ENCODE data around the gene ARMH2. TPM values are rescaled to one million over a fixed set of nuclear protein-coding genes. Genes with fewer than 3 reads are reported as not detected.
"Not testable (repeated sequence)": the region's sequence is repeated elsewhere in the genome, so short reads cannot be mapped to it uniquely, and the experiment has no call there.

ARMH2 gene
- total and polyA plus RNA-seq, 3 donors from 2014 or later, result 2.1 to 31.7 (median 3.4) TPM

GRCh38 chr6:24775520-24776058 is 23.1 kb downstream of the ARMH2 start:
- no peaks in the 10 kb centered on the region for H3K27me3 ChIP-seq
- H3K4me1 ChIP-seq, result peaks cover 5% of the 10 kb centered on the region
- no peaks in the 10 kb centered on the region for H3K36me3 ChIP-seq (ENCODE audit: low read depth, missing control alignments)
- WGBS, 2 donors, result 10% methylated on average over 20 of the region's 20 CpGs
- DNase-seq, result no peak
- peak overlapping the region; percentile 89 to 94 for H3K4me3 ChIP-seq
- no peak for TF ChIP-seq POLR2A (IDR thresholded peaks at IDR 0.05)
- TF ChIP-seq CTCF (IDR thresholded peaks at IDR 0.05), result no peak
- H3K9me3 ChIP-seq, result no peaks in the 10 kb centered on the region
- intact Hi-C loops (cut with DNase I; ENCODE audit: low total_unique reads), result no loop called here
- peak overlapping the region; percentile 93 to 95 for H3K27ac ChIP-seq

GRCh38 chr6:24774696-24775519 is 23.8 kb downstream of the ARMH2 start, which contains the start of gene GMNN:
GMNN (plus strand) TSS chr6:24774937; CDS start chr6:24777247, 2,310 bp downstream.
- Histone ChIP-seq H3K27ac (peak within 1 kb of the TSS; percentile 93 to 95), H3K36me3 (ENCODE audit: low read depth, missing control alignments) (no peaks in the 10 kb centered on the region), H3K4me3 (peak within 1 kb of the TSS; percentile 89 to 94), H3K27me3 (no peaks in the 10 kb centered on the region), H3K4me1 (peaks cover 5% of the 10 kb centered on the region), H3K9me3 (no peaks in the 10 kb centered on the region)
- 0 to 1% methylated on average over 31 to 68 of the region's 75 CpGs for WGBS, 2 donors
- intact Hi-C loops (cut with DNase I; ENCODE audit: low total_unique reads), result no loop called here
- no peak for TF ChIP-seq POLR2A (IDR thresholded peaks at IDR 0.05)
- peak in 1 of 3 experiments; percentile 1 for TF ChIP-seq CTCF (IDR thresholded peaks at IDR 0.05)
- peak; percentile 98 for DNase-seq

GRCh38 chr6:24768361-24768760 is 30.4 kb downstream of the ARMH2 start:
- 95 to 99% methylated on average over 5 of the region's 5 CpGs for WGBS, 2 donors
- Histone ChIP-seq H3K27ac (no peak overlapping the region), H3K4me3 (no peak overlapping the region), H3K27me3 (no peaks in the 10 kb centered on the region), H3K9me3 (no peaks in the 10 kb centered on the region), H3K36me3 (ENCODE audit: low read depth, missing control alignments) (no peaks in the 10 kb centered on the region), H3K4me1 (no peaks in the 10 kb centered on the region)
- DNase-seq, result no peak
- TF ChIP-seq POLR2A (IDR thresholded peaks at IDR 0.05) (no peak), CTCF (IDR thresholded peaks at IDR 0.05) (no peak)
- intact Hi-C loops (cut with DNase I; ENCODE audit: low total_unique reads), result loop anchor here (10.0 kb wide), 1 partner anchor 184 kb away; no protein-coding TSS in a partner anchor

GRCh38 chr6:24766680-24767462 is 31.8 kb downstream of the ARMH2 start:
- no peaks in the 10 kb centered on the region for H3K36me3 ChIP-seq (ENCODE audit: low read depth, missing control alignments)
- H3K9me3 ChIP-seq, result no peaks in the 10 kb centered on the region
- no peak for TF ChIP-seq POLR2A (IDR thresholded peaks at IDR 0.05)
- TF ChIP-seq CTCF (IDR thresholded peaks at IDR 0.05), result peak in 2 of 3 experiments; percentile 26 to 43
- H3K27ac ChIP-seq, result no peak overlapping the region
- no peak overlapping the region for H3K4me3 ChIP-seq
- H3K4me1 ChIP-seq, result no peaks in the 10 kb centered on the region
- WGBS, 2 donors, result 47 to 55% methylated on average over 9 of the region's 9 CpGs
- H3K27me3 ChIP-seq, result no peaks in the 10 kb centered on the region
- intact Hi-C loops (cut with DNase I; ENCODE audit: low total_unique reads), result loop anchor here (10.0 kb wide), 1 partner anchor 182 kb away; no protein-coding TSS in a partner anchor
- no peak for DNase-seq

- 86% methylated on average over 24 of the region's 26 CpGs; no CpG with 5 or more reads in 1 of the 2 donors for WGBS, 2 donors
- H3K27ac ChIP-seq; H3K27me3 ChIP-seq; DNase-seq; H3K36me3 ChIP-seq (ENCODE audit: low read depth, missing control alignments); H3K4me1 ChIP-seq; H3K9me3 ChIP-seq: not testable (repeated sequence)
- intact Hi-C loops (cut with DNase I; ENCODE audit: low total_unique reads), result loop anchor here (10.0 kb wide), 1 partner anchor 181 kb away; no protein-coding TSS in a partner anchor
- H3K4me3 ChIP-seq, result peak overlapping the region; percentile 10 to 41
Observed at GRCh38 chr6:24765968-24766367, 32.7 kb downstream of the ARMH2 start.

- H3K27ac ChIP-seq; H3K27me3 ChIP-seq; H3K4me1 ChIP-seq; H3K36me3 ChIP-seq (ENCODE audit: low read depth, missing control alignments); H3K9me3 ChIP-seq; DNase-seq: not testable (repeated sequence)
- intact Hi-C loops (cut with DNase I; ENCODE audit: low total_unique reads), result loop anchor here (10.0 kb wide), 1 partner anchor 180 kb away; no protein-coding TSS in a partner anchor
- peak overlapping the region in 1 of 2 donors; percentile 41 for H3K4me3 ChIP-seq
- WGBS, 2 donors, result 64 to 69% methylated on average over 20 of the region's 20 CpGs
Observed at GRCh38 chr6:24764833-24765828, 33.6 kb downstream of the ARMH2 start.
